ENCODE results near the gene HAAO.
"Not testable (repeated sequence)": the region's sequence is repeated elsewhere in the genome, so short reads cannot be mapped to it uniquely, and the experiment has no call there.

Gene HAAO

DNA sequence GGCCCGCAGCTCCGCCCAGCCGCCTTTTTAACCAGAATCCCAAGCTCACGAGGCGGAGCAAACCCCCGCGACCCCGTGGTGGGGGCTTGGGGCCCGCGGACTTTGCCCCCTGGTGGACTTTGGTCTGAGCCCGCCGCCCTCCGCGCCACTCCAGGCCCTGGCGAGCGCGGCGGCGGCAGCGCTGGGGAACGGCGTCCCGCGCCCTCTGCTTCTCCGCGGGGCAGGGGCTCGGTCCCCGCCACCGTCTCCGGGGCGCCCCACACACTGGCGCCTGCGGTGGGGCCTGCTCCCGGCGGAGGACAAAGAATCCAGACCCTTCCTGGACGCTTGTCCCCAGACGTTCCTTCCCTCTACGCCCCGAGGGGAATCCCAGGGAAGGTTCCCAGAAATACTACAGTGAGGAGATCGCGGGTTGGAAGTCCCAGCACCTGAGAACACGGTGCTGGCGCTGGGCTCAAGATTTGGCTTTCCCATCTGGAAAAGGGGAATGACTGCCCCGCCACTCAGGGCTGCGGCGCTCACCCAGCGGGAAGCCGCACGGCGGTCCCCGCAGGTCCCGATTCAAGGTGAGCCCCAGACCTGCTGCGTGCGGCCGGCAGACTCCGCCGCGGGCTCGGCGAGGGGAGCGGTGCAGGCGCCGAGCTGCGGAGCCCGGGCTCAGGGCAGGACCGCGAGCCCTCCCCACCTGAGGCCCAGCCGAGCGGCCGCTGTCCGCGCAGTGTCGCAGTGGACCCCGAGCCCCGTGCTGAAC lies at the start of gene HAAO:
Gene HAAO, minus strand, starts transcription at position 1 of the 751 bp plus-strand sequence. CDS start 47 bp downstream, outside the sequence.
- ATAC-seq: peak; percentile 28 to 47

DNA sequence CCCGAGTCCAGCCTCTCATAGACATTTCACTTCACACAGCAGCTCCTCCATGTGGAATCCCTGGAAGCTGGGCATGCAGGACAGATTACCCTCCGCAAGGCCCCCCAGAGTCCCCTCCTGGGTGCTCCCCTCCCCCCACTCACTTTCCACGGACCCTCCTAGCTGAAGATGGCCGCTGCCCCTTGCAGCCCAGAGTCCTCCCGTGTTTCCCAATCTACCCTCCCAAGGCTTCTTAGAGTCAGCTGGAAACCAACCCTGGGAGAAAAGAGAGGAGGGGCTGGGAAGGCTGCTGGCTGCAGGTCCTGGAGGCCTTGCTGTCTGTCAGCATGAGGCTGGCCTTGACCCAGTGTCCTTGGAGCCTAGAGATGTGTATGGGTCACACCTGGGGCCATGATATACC lies 49.0 kb upstream of the HAAO start:
- ATAC-seq: no peak

DNA sequence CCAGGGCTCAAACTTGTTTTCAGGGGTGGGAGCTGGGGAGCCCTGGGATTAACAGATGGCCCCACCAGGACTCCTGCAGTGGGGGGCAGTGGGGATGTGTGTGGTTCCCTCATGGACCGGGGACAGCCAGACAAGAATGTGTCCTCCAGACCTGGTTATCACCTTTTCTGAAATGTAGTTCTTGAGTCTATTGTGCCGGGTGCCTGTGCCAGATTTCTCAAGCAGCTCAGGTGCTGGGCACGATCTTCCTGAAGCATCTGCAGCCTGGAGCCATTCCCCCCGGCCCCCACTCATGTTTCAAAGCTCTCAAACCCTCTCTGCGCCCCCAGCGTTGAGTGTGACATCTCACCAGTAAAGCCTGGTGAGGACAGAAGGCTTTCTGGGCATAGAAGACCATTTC lies 48.4 kb upstream of the HAAO start:
- ATAC-seq: no peak

DNA sequence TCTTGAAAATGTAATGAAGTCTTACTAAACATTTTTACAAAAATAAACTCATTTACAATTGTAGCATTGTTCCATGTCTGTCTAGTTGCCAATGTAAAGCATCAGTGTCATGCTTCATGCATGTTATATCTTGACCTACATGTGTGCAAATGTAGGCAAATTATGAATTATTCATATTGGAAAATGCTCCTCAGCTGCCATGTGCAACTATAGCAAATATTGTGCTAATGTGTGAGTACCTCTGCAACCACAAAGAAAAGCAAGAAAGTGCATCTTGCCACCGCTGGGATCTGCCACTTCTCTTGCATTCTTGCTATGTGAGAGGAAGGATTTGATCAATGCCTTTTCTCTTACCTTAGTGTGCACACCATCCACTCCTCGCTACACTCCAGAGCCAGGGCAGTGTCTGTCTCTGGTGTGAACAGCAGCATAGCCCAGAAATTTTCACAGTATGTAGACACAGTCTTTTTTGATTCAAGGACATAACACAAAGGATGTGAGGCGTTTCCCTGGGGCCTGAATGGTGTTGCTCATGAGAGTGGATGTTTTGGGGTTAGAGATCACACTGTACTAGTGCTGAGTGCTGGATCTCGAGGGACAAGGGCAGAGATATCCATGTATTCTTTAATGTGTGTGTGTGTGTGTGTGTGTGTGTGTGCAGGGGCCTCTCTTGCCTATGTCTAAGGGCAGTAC lies 47.6 kb upstream of the HAAO start:
- no peak for ATAC-seq

DNA sequence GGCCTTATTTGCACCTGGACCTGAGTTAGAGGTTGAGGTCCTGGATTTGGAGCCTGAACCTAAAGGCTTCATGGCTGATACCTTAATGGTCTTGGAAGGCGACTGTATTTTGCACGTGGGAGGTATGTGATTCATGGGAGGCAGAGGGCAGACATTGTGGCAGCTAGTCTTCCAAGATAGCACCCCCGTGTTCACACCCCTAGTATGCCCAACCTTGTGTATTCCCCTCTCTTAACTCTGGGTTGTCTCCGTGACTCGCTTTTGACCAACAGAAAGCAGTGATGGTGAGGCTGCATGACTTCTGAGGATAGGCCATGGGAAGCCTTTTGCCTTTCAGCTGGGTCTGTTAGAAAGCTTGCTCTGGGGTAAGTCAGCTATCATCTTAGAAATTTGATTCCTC lies 45.8 kb upstream of the HAAO start:
- ATAC-seq: no peak

DNA sequence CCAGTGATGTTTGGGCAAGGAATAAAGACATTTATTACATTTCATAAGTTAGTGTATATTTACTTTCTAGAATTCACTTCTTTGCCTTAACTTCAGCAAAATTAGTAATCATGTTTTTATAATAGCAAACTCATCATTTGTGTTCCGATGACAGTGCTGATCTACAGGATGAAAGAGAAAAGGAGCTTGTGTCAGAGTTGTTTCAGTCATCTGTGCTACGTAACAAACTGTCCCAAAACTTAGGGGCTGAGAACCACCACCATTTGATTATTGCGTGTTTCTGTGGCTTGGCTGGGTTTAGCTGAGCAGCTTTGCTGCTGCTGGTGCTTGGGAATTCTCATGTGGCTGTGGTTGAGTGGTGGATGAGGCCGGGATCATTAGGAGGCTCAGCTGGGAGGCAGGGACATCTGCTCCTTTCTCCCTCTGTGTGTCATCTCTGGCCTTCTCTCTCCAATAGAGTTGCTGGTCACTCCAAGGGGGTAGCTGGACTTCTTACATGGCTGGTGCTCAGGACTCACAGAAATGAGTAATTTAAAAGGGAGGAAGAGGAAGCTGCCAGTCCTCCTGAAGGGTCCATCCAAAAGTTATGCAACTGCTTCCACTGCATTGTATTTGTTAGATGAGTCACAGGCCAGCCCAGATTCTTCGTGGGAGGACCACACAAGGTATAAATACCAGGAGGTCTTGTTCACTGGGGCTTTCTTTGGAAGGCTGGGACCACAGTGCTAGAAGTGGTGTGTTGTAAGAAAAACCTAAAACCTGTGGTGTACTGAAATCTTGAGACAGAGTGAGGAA lies 43.4 kb upstream of the HAAO start:
- no peak for ATAC-seq

DNA sequence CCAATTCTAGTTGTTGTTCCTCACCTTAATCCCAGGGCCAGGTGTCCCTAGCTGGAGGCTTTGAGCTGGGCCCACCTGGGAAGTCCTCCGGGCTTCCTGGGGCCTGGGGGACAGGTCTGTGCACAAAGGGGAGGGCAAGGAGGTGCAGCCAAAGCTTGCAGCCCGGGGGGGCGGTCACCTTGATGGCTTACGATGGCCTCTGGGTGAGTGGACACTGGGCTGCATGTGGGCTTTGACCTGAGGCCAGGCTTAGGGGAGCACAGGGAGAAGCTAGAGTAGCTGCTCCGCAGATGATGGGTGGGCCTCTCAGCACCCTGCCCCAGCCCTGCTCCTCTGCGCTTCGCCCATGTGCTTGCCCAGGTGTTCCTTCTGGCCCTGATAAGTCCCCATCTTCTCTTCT lies 41.8 kb upstream of the HAAO start:
- no peak for ATAC-seq

DNA sequence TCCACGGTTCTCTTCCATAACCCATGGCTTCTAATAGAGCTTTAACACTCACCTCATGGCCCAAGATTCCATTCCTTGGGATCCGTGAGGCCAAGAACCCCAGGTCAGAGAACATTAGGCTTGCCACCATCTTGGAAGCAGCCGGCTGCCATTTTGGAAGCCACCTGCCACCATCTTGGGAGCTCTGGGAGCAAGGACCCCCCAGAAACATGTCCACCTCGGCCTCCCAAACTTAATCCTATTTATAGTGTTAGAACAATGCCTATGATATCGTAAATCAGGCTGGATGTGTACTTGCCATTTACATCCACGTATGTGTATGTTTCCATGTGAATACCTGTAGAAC lies 39.9 kb upstream of the HAAO start:
- ATAC-seq: no peak

DNA sequence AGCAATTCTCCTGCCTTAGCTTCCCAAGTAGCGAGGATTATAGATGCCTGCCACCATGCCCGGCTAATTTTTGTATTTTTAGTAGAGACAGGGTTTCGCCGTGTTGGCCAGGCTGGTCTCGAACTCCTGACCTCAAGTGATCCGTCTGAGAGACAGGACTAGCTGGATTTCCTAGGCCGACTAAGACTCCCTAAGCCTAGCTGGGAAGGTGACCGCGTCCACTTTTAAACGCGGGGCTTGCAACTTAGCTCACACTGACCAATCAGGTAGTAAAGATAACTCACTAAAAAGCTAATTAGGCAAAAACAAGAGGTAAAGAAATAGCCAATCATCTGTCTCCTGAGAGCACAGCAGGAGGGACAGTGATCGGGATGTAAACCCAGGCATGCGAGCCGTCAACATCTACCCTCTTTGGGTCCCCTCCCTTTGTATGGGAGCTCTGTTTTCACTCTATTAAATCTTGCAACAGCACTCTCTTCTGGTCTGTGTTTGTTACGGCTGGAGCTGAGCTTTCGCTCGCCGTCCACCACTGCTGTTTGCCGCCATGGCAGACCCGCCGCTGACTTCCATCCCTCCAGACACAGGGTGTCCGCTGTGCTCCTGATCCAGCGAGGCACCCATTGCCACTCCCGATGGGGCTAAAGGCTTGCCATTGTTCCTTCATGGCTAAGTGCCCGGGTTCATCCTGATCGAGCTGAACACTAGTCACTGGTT lies 39.3 kb upstream of the HAAO start:
- not testable (repeated sequence) for ATAC-seq

DNA sequence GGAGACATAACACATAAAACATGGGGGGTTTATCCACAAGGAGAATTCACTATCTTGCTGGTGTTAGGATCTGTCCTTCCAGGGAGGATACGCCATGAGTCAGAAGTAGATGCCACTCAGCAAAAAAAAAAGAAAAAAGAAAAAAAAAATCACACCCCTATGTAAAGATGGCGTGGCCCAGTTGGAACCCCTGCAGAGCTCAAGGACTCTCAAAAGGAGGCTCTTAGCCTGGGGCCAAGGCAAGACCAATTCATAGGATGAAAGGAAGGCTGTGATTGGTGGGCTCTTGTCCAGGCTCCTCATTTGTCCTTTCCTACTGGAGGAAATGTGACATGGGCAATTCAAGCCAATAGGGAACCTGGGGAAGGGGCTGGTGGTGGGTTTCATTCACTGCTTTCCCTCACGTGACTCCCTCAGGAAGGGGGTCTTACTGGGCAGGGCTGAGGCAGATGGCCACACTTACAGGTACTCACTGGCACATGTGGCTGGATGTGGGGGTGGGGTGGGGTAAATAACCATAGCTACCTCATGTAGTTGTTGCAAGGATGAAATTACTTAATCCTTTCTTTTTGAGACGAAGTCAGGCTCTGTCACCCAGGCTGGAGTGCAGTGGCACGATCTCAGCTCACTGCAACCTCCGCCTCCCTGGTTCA lies 38.7 kb upstream of the HAAO start:
- no peak for ATAC-seq

DNA sequence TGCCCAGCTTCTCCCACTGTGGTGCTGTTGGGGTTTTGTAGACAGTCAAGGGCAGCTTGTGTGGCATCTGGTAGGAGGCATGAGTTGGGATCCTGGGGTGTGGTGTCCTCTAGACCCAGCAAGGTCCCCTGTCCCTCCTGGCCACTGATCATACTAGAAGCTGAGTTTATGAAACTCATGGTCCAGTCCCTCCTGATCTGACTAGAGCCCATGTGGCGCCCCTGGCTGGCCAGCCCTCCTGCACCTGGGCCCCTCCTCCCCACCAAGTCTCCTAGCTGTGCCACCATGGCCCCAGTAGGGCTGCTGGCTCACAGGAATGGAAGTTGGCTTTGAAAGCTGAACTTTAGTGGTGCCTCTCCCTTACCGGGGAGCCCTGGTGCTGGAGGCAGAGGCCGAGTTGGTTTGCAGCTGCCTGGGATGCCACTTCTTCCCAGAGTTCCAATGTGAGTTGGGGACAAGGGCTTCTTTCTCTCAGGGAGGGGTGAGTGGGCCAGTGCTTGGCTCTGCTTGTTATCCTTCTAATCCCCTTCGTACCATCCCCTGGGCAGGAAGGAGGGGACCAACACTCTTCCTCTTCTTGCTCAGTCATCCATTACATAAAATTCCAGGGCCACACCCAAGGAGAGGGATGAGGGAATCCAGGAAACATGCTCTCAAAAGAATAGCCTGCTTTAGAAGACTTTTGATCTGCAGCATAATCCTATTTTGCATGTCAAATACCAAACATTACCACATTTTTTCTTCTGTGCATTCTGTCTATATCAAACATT lies 37.5 kb upstream of the HAAO start:
- ATAC-seq: no peak

DNA sequence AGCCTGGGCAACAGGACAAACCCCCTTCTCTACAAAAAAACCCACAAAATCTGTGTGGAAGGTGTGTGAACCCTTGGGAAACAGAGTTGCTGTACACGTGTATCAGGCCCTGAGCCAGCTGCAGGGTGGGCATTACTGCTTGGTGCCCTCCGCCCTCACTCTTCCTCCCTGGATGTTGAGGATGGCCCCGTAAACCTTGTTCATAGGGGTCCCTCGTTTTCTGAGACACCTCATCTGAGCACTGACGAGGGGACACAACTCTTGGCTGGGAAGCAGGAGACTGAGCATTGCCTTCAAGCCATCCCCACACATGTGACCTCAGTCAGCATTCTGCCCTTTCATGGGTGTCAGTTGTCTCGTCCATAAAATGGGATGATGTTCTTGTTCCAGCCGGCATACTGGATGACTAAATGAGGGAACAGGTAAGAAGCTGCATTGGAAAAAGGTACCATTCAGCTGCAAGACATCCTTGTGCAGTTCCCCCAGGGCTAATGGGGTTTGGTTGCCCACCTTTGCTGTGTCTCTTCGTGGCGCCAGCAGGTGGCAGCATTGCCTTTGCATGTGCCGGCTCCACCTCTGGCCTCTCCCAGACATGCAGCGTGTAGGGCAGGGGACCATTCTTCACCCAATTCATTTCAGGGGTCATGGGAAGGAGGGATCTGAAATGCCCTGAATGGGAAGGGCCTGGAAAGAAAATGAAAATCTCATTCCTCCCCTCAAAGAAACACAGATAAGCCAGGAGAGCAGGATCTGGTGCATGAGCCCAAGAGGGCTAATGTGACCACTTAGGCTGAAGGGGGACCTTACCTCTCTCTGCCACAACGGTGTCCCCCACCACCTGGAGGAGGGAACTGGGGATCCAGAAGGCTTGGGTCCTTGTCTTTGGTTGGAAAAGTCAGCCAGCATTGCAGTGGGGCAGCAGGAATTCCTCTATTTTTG lies 36.4 kb upstream of the HAAO start:
- peak; percentile 88 for ATAC-seq

DNA sequence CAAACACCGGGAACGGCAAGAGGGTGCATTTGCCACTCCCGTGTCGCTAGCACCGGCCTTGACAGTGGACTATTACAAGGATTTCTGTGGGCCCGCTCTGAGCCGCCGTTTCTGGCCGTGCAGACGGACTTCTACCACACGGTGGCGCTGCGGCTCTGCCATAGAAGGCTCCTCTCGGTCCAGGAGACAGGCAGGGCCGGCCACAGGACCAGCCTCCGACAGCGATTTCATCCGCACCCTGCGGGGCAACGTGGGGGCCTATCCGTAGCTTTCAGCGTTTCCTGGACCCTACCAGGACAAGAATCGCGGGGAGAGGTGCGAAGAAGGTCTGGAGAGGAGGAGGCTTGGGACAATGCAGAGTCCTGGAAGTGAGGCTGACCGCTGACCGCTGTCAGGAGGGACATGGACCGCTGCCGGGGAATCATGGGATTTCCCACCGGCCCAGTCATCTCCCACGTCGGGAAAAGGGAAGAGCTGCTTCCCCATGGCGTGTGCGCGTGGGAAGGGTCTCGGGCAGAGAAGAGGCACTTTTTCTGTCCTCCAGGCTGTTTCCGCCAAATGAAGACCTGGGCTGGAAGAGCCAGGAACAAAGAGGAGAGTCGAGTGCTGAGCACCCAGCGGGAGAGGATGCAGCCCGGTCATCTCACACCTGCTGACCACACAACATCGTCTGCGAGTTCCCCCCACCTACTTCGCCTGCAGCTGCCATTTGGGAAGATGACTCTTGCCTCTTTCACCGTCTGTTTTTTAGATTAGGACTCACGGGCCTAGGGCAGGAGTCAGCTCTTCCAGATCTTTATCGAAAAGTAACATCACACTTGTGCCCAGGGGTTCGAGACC lies 35.5 kb upstream of the HAAO start:
- ATAC-seq: peak; percentile 71 to 75

DNA sequence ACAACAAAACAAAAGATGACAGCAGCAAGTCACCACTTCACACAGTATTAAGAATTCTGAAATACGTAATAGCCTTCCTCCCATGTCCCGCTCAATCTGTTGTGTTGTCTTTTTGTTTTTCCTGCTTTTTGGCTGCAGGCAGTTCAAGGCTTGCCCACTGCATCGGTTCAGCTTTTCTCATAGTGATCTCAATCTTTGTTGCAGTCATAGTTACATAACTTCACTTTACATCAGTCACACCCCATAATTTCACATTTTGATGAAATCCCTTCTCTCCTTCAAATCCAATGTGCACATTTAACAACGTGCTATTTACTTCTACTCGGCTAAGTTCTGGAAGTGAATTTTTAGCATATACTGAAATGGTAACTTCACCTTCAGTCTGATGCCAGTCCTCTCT lies 33.8 kb upstream of the HAAO start:
- ATAC-seq: no peak

DNA sequence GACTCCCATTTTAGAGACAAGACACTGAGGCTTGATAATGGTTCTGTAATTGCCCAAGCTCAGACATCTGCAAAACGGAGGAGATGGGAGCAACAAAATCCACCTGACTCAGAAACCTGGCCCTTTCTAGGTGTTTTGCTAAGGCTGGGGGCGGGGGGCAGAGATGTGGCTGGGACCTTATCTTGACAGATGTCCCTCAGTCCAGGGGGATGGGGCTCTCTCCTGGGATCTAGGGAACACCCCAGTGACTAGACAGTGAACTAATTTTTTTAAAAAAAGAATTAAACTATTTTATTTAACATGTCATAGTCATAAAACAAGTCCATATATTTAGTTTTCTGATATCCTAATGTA lies 32.0 kb upstream of the HAAO start:
- ATAC-seq: no peak

DNA sequence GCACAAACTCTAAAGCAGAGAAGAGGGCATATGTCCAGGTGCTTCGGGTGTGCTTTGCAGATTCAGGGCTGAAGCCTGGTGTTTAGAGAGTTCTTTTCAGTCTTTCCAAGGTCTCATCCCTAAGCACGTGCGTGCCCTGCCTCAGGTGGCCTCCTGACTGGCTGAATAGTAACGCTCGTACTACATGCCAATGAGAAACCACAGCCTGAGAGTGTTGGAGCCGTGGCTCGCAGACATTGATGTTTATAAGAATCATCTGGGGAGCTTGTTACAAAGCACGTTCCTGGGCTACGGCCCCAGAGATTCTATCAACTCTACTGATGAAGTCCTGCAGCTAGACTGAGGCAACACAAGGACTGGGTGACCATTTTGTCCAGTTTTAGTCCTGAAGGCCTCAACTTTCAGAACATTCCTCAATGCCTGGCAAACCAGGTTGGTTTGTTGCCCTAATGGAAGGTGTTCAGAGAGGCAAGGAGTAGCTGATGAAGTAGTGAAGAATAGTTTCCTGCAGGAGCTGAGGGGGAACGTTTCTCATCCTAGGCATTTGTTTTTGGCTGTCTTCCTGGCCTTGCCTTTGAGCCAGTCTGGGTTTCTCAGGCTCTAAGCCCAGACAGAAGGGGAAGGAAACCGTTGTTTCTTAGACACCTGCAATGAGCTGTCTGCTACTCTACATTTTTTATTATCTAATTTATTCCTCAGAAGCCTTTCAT lies 31.5 kb upstream of the HAAO start:
- no peak for ATAC-seq

DNA sequence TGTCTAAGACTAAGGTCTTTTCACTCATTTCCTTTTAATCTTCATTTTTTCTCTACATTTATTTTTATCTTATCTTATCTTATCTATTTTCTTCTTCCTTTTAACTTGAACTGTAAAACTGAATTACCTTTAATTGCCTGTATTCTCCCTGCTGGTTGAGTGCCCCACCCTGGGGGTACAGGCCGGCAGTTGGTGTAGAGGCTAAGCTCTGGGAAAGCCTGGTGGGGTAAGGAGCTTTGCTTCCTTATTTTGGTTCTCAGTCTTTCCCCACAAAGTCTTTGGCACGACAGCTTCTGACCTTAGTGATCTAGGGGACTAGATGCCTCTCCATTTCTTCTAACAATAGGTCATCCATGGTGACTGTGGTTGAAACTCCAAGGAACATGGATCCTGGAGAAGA lies 26.8 kb upstream of the HAAO start:
- no peak for ATAC-seq

DNA sequence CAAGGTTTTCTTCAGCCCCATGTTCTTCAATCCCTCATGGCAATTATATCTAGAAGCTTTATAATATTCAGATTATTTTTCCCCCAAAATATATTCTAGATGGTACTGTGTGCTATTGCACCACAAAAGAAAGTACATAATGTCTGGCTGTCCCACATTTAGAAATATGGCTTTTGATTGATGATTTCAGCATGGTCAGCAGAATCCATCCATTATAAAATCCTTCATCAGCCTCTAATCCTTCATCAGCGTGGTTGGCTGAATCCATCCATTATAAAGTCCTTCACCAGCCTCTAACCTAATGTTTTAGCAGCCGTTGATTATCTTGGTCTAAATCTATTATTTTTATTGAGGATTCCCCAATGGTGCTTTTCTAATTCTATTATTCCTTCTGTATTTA lies 23.3 kb upstream of the HAAO start:
- no peak for ATAC-seq

DNA sequence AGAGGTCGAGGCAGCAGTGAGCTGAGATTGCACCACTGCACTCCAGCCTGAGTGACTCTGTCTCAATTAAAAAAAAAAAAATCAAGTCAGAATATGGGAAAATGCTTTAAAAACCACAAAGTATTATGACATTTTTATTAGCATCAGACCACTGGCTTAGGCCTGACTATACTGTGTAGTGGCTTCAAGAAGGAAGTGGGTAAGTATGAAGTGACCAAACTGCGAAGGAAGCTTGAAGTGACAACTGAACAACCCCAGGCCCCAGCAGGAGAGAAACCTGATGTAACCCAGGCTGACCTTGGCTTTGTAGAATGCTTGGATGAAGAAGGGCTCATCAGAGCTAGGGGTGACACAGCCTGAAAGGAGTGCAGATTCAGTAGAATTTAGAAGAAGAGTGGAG lies 21.4 kb upstream of the HAAO start:
- no peak for ATAC-seq
